Left lung (tissue), 10 donors: ENCODE results near the gene PRG2. TPM values are rescaled to one million over a fixed set of nuclear protein-coding genes. Genes with fewer than 3 reads are reported as not detected.
A peak's percentile ranks its signal among the peaks of the same experiment; 100 is the strongest.

Source experiments
- ATAC-seq: fragments of 200-7000 bp; cut with Tn5 transposase; one replicate; pipeline ENCODE4 v1.9.1; 2020; ENCODE audit warnings: moderate library complexity
- DNase-seq, 4 donors: peaks; one replicate each; pipeline ENCODE4 v3.0.0-alpha.2; 2013 to 2020
- H3K27ac ChIP-seq, 2 donors: fragments of 200-600 bp; sonication (generic) in 1 of 2; one replicate each; pipeline versions ENCODE4 v1.5.0 to v1.8.0; 2020 to 2021
- H3K27me3 ChIP-seq, 2 donors: fragments of 200-600 bp; sonication (generic) in 1 of 2; one replicate each; pipeline versions ENCODE4 v1.5.0 to v1.8.0; 2020 to 2021
- H3K36me3 ChIP-seq, 2 donors: fragments of 200-600 bp; sonication (generic) in 1 of 2; one replicate each; pipeline versions ENCODE4 v1.5.0 to v1.8.0; 2020 to 2021
- H3K4me1 ChIP-seq, 2 donors: fragments of 200-600 bp; one replicate each; pipeline ENCODE4 v1.8.0; 2021
- H3K4me3 ChIP-seq, 2 donors: fragments of 200-600 bp; sonication (generic) in 1 of 2; one replicate each; pipeline versions ENCODE4 v1.5.0 to v1.8.0; 2020 to 2021; ENCODE audit warnings: mild to moderate bottlenecking in 1 of 2
- H3K9me3 ChIP-seq, 2 donors: fragments of 200-600 bp; sonication (generic) in 1 of 2; one replicate each; pipeline versions ENCODE4 v1.5.0 to v1.8.0; 2020 to 2021
- CTCF ChIP-seq, 2 donors: fragments of 200-600 bp; sonication (generic) in 1 of 2; IDR thresholded peaks; one replicate each; pipeline versions ENCODE4 v1.5.0 to v1.8.0; 2021; ENCODE audit warnings: antibody characterized with exemption in 2 of 2
- intact Hi-C, 2 donors: fragments of 100-400 bp; cut with DNase I; formaldehyde crosslinking; loops; one replicate each; pipeline versions ENCODE4 v1.11.2 to v1.14.2; 2022
- polyA plus RNA-seq, 6 donors: library from polyadenylated mRNA; unstranded; fragments of 120-200 nt; gene quantifications; one replicate each; pipeline ENCODE4 v1.2.1, GENCODE V29; 2013; ENCODE audit not compliant: insufficient read length in 6 of 6
- total RNA-seq, 2 donors: library from RNA; stranded (reverse); fragmentation: NEBNext Ultra II Directional; extraction: Animal tissue kit (Norgen Biotek cat#: 25700); gene quantifications; one replicate each; pipeline ENCODE4 v1.2.1, GENCODE V29; 2021
- donor health status: DM: no; HTN: yes; CAD: no.
- donor health status: DM: no; HTN: no; CAD: no.

The PRG2 gene
- total and polyA plus RNA-seq, 8 donors, result 0.34 to 1.7 (median 1.3) TPM; not detected in 1

- intact Hi-C loops, result loop anchor here in 1 of 2 donors (5.0 kb wide), 1 partner anchor 137 kb away; no protein-coding TSS in a partner anchor
- Histone ChIP-seq H3K27ac (no peak overlapping the region), H3K27me3 (no peaks in the 10 kb centered on the region), H3K9me3 (no peaks in the 10 kb centered on the region), H3K4me1 (peaks cover 0 to 16% of the 10 kb centered on the region in 2 donors), H3K4me3 (no peak overlapping the region), H3K36me3 (no peaks in the 10 kb centered on the region)
- ATAC-seq, result peak; percentile 92
- DNase-seq, result peak in 2 of 4 donors; percentile 57 to 65
- TF ChIP-seq CTCF (IDR thresholded peaks at IDR 0.05), result peak; percentile 83 to 94
Observed at GRCh38 chr11:57345555-57346211, 44.8 kb downstream of the PRG2 start.

GRCh38 chr11:57344826-57345225 lies 45.6 kb downstream of the PRG2 start:
- no peak for ATAC-seq
- no peak for TF ChIP-seq CTCF (IDR thresholded peaks at IDR 0.05)

GRCh38 chr11:57343825-57344224 lies 46.6 kb downstream of the PRG2 start:
- DNase-seq, result no peak
- Histone ChIP-seq H3K9me3 (no peaks in the 10 kb centered on the region), H3K4me1 (peaks cover 0 to 9% of the 10 kb centered on the region in 2 donors), H3K4me3 (no peak overlapping the region), H3K36me3 (no peaks in the 10 kb centered on the region), H3K27ac (no peak overlapping the region), H3K27me3 (no peaks in the 10 kb centered on the region)
- TF ChIP-seq CTCF (IDR thresholded peaks at IDR 0.05), result no peak
- ATAC-seq, result no peak
- intact Hi-C loops, result no loop called here

More at GRCh38 chr11:57344826-57345225, 45.6 kb downstream of the PRG2 start:
- intact Hi-C loops, result loop anchor here in 1 of 2 donors (5.0 kb wide), 1 partner anchor 137 kb away; no protein-coding TSS in a partner anchor
- no peaks in the 10 kb centered on the region for H3K36me3 ChIP-seq
- H3K9me3 ChIP-seq, result no peaks in the 10 kb centered on the region
- no peak overlapping the region for H3K27ac ChIP-seq
- DNase-seq, result no peak
- no peaks in the 10 kb centered on the region for H3K27me3 ChIP-seq
- peaks cover 0 to 11% of the 10 kb centered on the region in 2 donors for H3K4me1 ChIP-seq
- no peak overlapping the region for H3K4me3 ChIP-seq

- no peak for TF ChIP-seq CTCF (IDR thresholded peaks at IDR 0.05)
Observed at GRCh38 chr11:57342702-57343101, 47.7 kb downstream of the PRG2 start.

GRCh38 chr11:57341250-57341808 lies 49.1 kb downstream of the PRG2 start:
- intact Hi-C loops, result no loop called here
- H3K4me3 ChIP-seq, result no peak overlapping the region
- H3K4me1 ChIP-seq, result peaks cover 0 to 10% of the 10 kb centered on the region in 2 donors
- no peaks in the 10 kb centered on the region for H3K36me3 ChIP-seq
- DNase-seq (no peak), ATAC-seq (no peak)
- no peaks in the 10 kb centered on the region for H3K9me3 ChIP-seq
- H3K27me3 ChIP-seq, result no peaks in the 10 kb centered on the region
- H3K27ac ChIP-seq, result no peak overlapping the region
- no peak for TF ChIP-seq CTCF (IDR thresholded peaks at IDR 0.05)

More at GRCh38 chr11:57342702-57343101, 47.7 kb downstream of the PRG2 start:
- peaks cover 0 to 9% of the 10 kb centered on the region in 2 donors for H3K4me1 ChIP-seq
- no peaks in the 10 kb centered on the region for H3K36me3 ChIP-seq
- no peaks in the 10 kb centered on the region for H3K27me3 ChIP-seq
- no peak overlapping the region for H3K27ac ChIP-seq
- intact Hi-C loops, result no loop called here
- no peaks in the 10 kb centered on the region for H3K9me3 ChIP-seq
- DNase-seq, result no peak
- H3K4me3 ChIP-seq, result no peak overlapping the region
- no peak for ATAC-seq
